SK-N-DZ (cell line): ENCODE data around the gene TMEM165. TPM values are rescaled to one million over a fixed set of nuclear protein-coding genes. Genes with fewer than 3 reads are reported as not detected.
"Not testable (repeated sequence)": the region's sequence is repeated elsewhere in the genome, so short reads cannot be mapped to it uniquely, and the experiment has no call there.

Experiments used
- DNase-seq: peaks from one replicate; pipeline ENCODE4 v3.0.0-alpha.2; 2015; ENCODE audit warnings: low spot score
- polyA plus RNA-seq, 2 experiments: library from polyadenylated mRNA; depleted of rRNA; stranded (reverse); fragments of >200 nt; gene quantifications; 2 replicates each; pipeline ENCODE4 v1.2.3, GENCODE V29; 2014

Gene TMEM165, protein sequence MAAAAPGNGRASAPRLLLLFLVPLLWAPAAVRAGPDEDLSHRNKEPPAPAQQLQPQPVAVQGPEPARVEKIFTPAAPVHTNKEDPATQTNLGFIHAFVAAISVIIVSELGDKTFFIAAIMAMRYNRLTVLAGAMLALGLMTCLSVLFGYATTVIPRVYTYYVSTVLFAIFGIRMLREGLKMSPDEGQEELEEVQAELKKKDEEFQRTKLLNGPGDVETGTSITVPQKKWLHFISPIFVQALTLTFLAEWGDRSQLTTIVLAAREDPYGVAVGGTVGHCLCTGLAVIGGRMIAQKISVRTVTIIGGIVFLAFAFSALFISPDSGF
- 54.5 and 61.5 TPM in 2 replicates for polyA plus RNA-seq (2014; cell fraction: cytosol; rRNA removed)
- polyA plus RNA-seq (2014; cell fraction: nucleus; rRNA removed) = 50.6 and 59.4 TPM in 2 replicates

- peak; percentile 80 for DNase-seq
Measured at GRCh38 chr4:55395529-55396307, at the start of gene TMEM165. Gene TMEM165, plus strand, starts transcription at chr4:55395957. Its CDS starts 233 bp downstream, at chr4:55396190.

DNA sequence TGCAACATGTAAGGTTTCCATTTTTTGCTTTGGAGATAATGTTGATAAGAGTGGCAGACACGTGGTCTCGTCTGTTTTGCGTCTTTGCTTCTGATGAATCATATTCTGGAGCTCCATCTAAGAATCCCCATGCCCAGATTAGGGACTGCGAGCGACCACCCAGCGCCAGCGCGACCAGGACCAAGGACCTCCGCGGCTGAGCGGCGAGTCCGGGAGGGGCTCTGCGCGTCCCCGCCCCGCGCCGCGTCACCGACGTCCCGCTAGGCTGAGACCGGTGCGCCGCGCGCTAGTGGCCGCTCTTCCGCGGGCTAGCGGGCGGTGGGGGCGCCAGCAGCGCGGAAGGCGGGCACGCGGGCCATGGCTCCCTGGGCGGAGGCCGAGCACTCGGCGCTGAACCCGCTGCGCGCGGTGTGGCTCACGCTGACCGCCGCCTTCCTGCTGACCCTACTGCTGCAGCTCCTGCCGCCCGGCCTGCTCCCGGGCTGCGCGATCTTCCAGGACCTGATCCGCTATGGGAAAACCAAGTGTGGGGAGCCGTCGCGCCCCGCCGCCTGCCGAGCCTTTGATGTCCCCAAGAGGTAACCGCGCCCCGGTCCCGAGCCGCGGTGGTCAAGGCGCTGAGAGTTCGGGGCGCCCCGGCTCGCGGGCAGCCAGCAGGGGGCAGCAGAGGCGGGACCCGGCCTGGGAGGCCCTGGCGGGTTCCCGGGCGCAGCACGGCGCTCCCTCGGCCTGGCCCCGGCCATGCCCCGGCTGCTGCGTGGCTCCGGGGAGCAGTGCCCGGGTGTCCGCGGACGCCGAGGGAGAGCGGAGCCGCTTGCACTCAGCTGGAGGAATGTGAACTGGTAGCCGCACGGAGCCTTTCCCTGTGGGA, 49.5 kb upstream of the TMEM165 start, which contains the start of gene SRD5A3:
Gene SRD5A3 (plus strand): TSS at position 263 of the 871 bp plus-strand sequence. CDS start 95 bp downstream, at position 358.
- DNase-seq = peak; percentile 81

DNA sequence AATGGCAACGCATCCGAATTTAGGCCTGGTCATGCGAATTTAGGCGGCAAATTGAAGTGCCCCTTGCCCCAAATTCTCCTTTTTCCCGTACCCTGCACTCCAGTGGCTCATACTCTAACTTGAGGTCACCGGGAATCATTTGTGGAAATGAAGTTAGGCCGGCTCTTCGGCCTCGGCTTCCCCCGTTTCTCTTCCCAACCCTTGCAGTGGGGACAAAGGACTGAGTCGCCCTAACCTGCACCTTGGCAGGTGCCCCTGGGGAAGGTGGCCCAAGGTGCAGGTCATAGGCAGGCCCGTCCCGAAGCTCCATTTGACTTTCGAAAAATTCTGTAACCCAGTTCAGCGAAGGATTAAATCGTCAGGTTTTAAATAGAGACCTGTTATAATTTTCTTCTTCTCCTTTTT, 48.9 kb upstream of the TMEM165 start:
- DNase-seq = no peak

DNA sequence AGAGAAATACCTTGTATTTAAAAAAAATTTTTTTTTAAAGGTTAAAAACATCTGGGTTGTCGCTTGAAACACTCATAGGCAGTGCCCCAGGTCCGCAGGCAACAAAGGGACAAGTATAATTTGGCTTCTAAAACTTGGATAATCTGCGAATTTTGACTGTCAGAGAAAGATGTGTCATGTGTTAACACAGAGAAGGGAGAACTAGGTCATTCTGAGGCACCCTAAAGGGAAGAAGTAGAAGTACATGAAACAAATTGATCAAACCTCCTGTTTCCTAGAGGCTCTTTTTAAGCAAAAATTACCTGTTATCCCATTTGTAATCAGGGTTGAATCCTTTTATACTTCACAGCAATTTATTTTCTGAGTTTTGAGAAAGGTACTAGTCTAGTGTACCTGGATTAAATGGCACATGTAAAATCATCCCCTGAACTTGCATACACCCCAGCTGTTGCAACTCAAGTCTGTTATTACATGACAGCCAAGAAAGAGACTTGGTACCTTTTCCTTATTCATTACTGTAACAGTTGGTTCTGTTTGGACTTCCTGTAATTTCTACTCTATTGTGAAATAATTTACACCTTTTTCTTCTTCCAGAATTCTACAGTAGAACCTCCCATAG, 48.0 kb upstream of the TMEM165 start:
- DNase-seq = no peak

DNA sequence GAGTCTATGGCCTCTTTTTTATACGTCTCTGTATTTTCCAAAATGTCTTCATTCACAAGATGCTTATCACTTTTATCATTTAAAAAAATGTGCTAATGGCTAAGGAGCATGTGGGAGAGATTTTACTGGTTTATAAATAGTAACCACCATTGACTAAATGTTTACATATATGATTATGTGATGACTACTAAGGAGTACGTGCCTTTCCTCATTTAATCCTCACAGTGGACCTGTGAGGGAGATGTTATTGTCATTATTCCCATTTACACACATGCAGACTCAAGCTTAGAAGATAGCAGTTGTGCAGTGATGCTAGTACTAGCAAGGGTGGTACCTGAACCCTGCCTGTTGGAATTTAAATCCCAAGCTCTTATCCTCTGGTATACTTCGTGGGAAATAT, 47.3 kb upstream of the TMEM165 start:
- no peak for DNase-seq

- not testable (repeated sequence) for DNase-seq
Measured at GRCh38 chr4:55350870-55351269, 44.9 kb upstream of the TMEM165 start.

DNA sequence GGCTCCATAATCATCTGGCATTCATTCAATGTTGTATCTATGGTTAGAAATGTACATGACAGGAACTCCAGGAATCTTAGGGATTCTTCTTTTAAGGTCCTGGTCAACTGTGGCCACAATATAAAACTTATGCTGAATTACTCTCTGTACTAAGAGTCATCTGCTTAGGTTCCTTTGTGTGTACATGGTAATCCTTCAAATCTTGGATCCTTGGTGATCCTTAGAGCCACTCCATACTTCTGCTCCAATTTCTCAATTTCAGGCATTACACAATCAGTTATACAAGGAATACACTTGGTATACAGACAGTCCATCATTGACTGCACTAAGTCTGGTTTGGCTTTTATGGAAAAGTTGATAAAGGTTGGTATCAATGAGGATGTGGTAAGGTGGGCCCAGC, 43.9 kb upstream of the TMEM165 start:
- DNase-seq = no peak

DNA sequence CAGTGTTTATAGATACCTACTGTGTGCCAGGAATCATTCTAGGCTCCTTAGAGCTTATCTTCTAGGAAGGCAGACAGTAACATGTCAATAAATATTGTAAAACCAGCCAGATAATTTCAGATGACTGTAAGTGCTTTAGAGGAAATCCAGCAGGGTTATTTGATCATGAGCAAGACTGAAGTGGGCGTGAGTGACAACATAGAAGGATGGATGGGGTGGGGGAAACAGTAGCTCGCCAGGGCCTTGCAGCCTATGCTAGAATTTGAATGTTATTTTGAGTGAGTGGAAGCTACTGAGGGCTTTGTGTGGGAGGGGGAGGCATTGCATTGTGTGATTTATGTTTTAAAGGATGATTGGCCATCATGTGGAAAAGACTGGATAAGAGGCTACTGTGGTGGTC, 43.0 kb upstream of the TMEM165 start:
- DNase-seq = no peak

- not testable (repeated sequence) for DNase-seq
Measured at GRCh38 chr4:55353228-55353747, 42.5 kb upstream of the TMEM165 start.

GRCh38 chr4:55354648-55355047, 41.1 kb upstream of the TMEM165 start:
- DNase-seq = no peak

DNA sequence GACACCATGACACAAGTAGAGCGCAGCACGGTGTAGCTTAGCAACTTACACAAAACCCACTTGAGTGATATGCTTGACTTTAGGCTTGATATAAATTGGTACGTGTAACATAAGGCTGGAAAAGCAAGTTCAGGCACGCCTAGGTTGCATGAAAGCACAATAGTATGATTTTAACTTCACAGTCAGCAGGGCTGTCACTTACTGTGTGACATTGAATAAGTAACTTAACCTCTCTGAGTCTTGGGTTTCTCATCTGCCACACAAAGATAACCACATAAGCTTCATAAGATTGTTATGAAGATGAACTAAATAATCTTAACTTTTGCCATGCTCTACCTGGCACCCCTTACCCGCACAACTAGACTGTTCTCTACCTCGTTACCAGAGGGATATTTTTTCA, 40.2 kb upstream of the TMEM165 start:
- DNase-seq = no peak

GRCh38 chr4:55356991-55357461, 38.7 kb upstream of the TMEM165 start:
- DNase-seq = no peak

GRCh38 chr4:55358246-55358645, 37.5 kb upstream of the TMEM165 start:
- no peak for DNase-seq

DNA sequence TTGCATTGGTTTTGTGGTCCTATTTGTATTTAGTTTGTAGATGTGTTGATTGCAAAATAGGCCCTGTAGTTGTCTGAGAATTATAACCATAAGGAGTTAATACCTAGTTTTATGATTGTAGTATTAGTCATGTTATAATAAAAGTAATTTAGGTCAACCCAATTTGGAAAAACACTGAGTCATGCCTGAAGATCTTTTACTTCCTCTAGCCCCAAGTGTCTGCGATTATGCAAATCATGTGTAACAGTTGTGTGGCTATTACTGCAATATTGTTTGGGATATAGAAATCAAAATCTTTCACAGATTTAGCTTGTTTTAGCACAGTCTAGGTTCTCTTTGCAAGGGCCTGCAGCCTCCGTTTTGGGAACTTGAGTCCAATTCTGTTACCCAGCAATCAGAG, 37.1 kb upstream of the TMEM165 start:
- no peak for DNase-seq

- no peak for DNase-seq
Measured at GRCh38 chr4:55359397-55359916, 36.3 kb upstream of the TMEM165 start.

DNA sequence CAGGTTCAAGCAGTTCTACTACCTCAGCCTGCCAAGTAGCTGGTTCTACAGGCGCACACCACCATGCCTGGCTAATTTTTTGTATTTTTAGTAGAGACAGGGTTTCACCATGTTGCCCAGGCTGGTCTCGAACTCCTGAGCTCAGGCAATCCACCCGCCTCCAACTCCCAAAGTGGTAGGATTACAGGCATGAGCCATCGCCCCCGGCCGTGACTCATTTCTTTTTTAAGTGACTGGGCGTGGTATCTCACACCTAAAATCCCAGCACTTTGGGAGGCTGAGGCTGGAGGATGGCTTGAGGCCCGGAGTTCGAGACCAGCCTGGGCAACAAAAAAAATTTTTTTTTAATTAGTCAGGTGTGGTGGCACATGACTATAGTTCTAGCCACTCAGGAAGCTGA, 32.8 kb upstream of the TMEM165 start:
- not testable (repeated sequence) for DNase-seq

DNA sequence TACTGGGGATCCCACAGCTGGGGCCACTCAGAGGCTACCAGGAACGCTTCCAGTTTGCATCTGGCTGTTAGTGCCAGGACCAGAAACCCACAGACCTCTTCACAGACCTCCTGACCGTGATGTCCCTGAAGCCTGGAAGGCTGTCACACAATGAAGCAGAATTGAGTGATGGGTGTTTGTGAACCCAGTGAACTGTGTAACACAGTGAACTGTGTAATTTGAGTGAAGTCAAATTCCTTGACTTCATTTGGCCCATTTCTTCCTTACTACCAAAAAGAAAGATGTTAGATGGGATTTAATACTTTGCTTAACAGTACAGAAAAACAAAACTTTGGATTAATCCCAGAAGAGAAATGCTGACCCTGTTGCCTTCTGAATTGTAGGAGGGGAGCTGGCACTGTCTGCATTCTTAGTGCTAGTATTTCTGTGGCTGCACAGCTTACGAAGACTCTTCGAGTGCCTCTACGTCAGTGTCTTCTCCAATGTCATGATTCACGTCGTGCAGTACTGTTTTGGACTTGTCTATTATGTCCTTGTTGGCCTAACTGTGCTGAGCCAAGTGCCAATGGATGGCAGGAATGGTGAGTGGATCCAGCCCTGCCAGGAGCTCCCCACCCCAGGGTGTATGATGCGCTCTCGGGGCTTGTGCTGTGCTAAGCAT, 31.9 kb upstream of the TMEM165 start:
- no peak for DNase-seq

DNA sequence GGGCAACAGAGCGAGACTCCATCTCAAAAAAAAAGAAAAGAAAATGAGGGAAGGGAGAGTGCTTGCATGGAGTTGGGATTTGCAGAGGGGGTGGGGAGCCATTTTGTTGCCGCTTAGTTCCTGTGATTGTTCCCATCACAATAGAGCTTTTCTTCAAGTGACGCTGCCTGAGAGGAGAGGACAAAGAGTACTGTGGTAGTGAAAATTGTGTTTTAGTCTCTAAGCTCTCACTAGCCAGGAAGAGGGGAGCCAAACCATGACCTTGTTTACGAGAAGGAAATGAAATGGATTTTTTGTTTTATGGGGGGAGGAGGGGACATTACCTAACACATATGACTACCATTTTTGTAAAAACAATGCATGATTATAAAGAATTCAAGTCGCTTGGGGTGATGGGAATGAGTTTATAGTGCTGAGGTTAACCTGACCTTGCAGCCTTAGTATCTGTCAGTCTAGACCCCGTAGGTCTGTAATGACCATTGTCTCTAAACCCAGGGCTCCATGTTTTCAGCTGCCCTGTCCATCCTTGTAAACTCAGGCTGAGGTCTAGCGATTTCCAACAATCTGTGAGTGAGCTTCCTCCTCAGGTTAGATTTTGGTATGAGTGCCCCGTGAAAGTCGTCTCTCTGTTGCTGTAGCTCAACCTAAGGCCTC, 30.9 kb upstream of the TMEM165 start:
- no peak for DNase-seq

GRCh38 chr4:55365345-55365728, 30.4 kb upstream of the TMEM165 start:
- no peak for DNase-seq

DNA sequence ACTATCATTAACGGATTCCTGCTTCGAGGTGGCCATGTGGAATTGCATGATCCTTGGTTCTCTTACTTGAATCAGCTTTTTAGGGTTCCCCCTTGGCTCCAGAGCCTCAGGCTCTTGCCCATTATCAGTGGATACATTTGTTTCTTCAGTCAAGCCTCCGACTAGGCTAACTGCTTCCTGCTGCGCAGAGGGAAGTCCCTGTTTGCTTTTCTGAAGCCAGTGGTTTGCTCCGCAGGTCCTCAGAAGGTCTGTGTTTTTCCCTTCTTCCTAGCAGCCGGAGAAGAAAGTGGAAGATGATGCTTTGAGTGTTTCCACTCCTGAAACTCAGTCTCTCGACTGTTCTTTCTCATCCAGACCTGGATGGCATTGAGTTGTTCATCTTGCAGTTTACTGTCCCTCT, 29.1 kb upstream of the TMEM165 start:
- DNase-seq = no peak
